D341Med (cell line): ENCODE measurements around the gene DALRD3.

ENCODE experiments used
- DNase-seq: peaks from one replicate; pipeline ENCODE4 v3.0.0; 2012; ENCODE audit warnings: low spot score

Gene DALRD3

GRCh38 chr3:48974076-48974864, 44.1 kb downstream of the DALRD3 start:
- DNase-seq, result peak; percentile 51

DNA sequence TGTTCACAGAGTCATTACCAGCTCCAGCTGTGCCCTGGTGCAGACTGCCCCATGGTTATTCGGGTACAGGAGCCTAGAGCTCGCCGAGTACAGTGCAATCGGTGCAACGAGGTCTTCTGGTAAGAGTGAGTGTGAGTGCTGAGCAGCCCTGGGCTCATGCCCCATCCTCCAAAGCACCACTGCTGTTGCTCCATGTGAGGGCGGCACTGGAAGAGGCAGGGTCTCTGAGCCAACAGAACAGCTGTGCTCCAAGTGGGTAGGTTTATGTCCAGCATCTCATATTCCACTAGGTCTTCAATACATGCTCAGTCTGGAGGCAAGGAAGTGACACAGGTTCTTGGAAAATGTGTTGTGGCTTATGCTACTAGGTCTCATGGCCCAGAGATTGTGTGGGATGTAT, 47.8 kb downstream of the DALRD3 start:
- DNase-seq, result no peak

GRCh38 chr3:48966876-48967361, 51.5 kb downstream of the DALRD3 start:
- no peak for DNase-seq

GRCh38 chr3:48966367-48966766, 52.0 kb downstream of the DALRD3 start:
- DNase-seq, result no peak
